Tibial artery (tissue), 4 donors: ENCODE data around the gene SLC38A1.
"Not testable (repeated sequence)": the region's sequence is repeated elsewhere in the genome, so short reads cannot be mapped to it uniquely, and the experiment has no call there.

Experiments
- DNase-seq, 2 donors: peaks; one replicate each; pipeline ENCODE4 v3.0.0-alpha.2; 2019
- H3K27ac ChIP-seq, 2 donors: fragments of 200-600 bp; sonication (generic) in 1 of 2; 1 replicate in 1 of 2; 2 replicates in 1 of 2; pipeline ENCODE4 v1.5.1; 2018 to 2019; ENCODE audit warnings: mild to moderate bottlenecking in 1 of 2
- H3K27me3 ChIP-seq, 2 donors: fragments of 200-600 bp; sonication (generic) in 1 of 2; one replicate each; pipeline versions ENCODE4 v1.5.1 to v1.6.0; 2016 to 2019
- H3K36me3 ChIP-seq, 3 donors: fragments of 200-600 bp; sonication (generic) in 2 of 3; one replicate each; pipeline ENCODE4 v1.5.1; 2016 to 2019; ENCODE audit warnings: mild to moderate bottlenecking in 2 of 3
- H3K4me1 ChIP-seq, 4 donors: fragments of 200-600 bp; sonication (generic) in 2 of 4; 1 replicate in 3 of 4; 2 replicates in 1 of 4; pipeline ENCODE4 v1.5.1; 2016 to 2019
- H3K4me3 ChIP-seq, 2 donors: fragments of 200-600 bp; sonication (generic) in 1 of 2; 1 replicate in 1 of 2; 2 replicates in 1 of 2; pipeline ENCODE4 v1.5.1; 2018 to 2019; ENCODE audit warnings: mild to moderate bottlenecking in 2 of 2
- H3K9me3 ChIP-seq, 3 donors: fragments of 200-600 bp; sonication (generic) in 1 of 3; one replicate each; pipeline ENCODE4 v1.5.1; 2016 to 2019
- CTCF ChIP-seq, 2 experiments: fragments of 200-600 bp in 1 of 2; fragments of 450-650 bp in 1 of 2; IDR thresholded peaks; one replicate each; pipeline ENCODE4 v1.5.1; 2017 to 2019; ENCODE audit warnings: antibody characterized with exemption in 2 of 2, mild to moderate bottlenecking in 1 of 2, moderate library complexity in 1 of 2
- intact Hi-C: fragments of 100-400 bp; cut with DNase I; formaldehyde crosslinking; loops from one replicate; pipeline ENCODE4 v1.15.0; 2023; ENCODE audit warnings: low total_unique reads

Gene SLC38A1

GRCh38 chr12:46205294-46205693 lies 63.5 kb downstream of the SLC38A1 start:
- intact Hi-C loops = no loop called here
- H3K4me3 ChIP-seq = no peak overlapping the region
- no peaks in the 10 kb centered on the region for H3K27me3 ChIP-seq
- no peak for DNase-seq
- peak overlapping the region; percentile 50 to 52 for H3K27ac ChIP-seq
- no peak for TF ChIP-seq CTCF (IDR thresholded peaks at IDR 0.05)
- no peaks in the 10 kb centered on the region for H3K9me3 ChIP-seq
- H3K36me3 ChIP-seq = peaks cover 33 to 53% (median 40%) of the 10 kb centered on the region in 3 donors
- peaks cover 0 to 50% (median 24%) of the 10 kb centered on the region in 4 donors for H3K4me1 ChIP-seq

DNA sequence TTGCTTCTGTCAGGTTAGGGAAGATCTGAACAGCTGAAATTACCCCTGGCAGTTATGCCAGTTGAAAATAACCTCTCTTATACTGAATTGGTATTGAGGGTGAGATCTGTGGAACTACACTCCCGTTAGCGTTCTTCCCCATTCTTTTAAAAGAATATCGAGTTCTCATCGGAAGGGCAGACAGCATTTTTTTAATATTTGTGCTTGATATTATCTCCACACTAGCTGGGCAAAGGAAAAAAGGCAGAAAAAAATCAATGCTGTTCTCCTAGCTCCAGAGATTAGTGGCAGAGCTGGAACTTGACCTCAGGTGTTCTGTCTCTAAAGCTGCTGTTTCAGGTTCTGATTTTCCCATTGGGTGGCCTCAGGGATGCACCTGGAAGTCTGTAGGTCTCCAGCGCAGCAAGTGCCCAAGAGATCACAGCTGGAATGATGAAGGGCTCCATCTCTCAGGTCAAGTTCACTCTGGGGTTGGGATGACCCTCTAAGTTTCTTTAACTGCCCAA lies 67.5 kb downstream of the SLC38A1 start:
- H3K36me3 ChIP-seq = peaks cover 68 to 76% (median 73%) of the 10 kb centered on the region in 3 donors
- no peak for DNase-seq
- H3K27ac ChIP-seq = no peak overlapping the region
- H3K9me3 ChIP-seq = no peaks in the 10 kb centered on the region
- H3K27me3 ChIP-seq = no peaks in the 10 kb centered on the region
- no peak for TF ChIP-seq CTCF (IDR thresholded peaks at IDR 0.05)
- intact Hi-C loops = no loop called here
- H3K4me1 ChIP-seq = peaks cover 0 to 33% (median 8%) of the 10 kb centered on the region in 4 donors
- H3K4me3 ChIP-seq = no peak overlapping the region

DNA sequence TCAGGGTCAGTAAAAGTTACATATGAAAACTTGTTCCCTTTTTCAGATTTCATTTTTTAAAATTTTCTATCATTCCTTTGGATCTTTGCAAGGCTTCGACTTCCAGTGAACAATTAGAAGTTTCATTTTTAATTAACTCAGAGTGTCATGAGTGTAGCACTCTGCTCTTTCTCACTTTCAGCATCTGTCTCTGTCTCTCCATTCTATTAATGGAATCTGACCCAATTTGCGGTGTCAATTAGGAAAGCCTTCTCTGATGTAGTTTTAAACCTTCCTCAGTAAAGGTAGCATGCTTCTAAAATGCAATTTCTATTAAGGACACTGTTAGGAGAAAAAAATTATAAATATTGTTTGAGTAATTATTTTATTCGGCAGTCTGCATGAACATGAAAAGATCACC lies 68.3 kb downstream of the SLC38A1 start:
- peaks cover 68 to 84% (median 81%) of the 10 kb centered on the region in 3 donors for H3K36me3 ChIP-seq
- H3K4me3 ChIP-seq = no peak overlapping the region
- peaks cover 0 to 28% (median 7%) of the 10 kb centered on the region in 4 donors for H3K4me1 ChIP-seq
- no peaks in the 10 kb centered on the region for H3K27me3 ChIP-seq
- H3K27ac ChIP-seq = no peak overlapping the region
- no peak for DNase-seq
- intact Hi-C loops = no loop called here
- H3K9me3 ChIP-seq = no peaks in the 10 kb centered on the region
- no peak for TF ChIP-seq CTCF (IDR thresholded peaks at IDR 0.05)

GRCh38 chr12:46198913-46199312 lies 69.9 kb downstream of the SLC38A1 start:
- H3K4me3 ChIP-seq = no peak overlapping the region
- H3K9me3 ChIP-seq = no peaks in the 10 kb centered on the region
- peaks cover 79 to 90% (median 85%) of the 10 kb centered on the region in 3 donors for H3K36me3 ChIP-seq
- no peak for TF ChIP-seq CTCF (IDR thresholded peaks at IDR 0.05)
- intact Hi-C loops = no loop called here
- no peak for DNase-seq
- no peaks in the 10 kb centered on the region for H3K27me3 ChIP-seq
- H3K27ac ChIP-seq = no peak overlapping the region
- H3K4me1 ChIP-seq = peaks cover 0 to 13% (median 0%) of the 10 kb centered on the region in 4 donors

DNA sequence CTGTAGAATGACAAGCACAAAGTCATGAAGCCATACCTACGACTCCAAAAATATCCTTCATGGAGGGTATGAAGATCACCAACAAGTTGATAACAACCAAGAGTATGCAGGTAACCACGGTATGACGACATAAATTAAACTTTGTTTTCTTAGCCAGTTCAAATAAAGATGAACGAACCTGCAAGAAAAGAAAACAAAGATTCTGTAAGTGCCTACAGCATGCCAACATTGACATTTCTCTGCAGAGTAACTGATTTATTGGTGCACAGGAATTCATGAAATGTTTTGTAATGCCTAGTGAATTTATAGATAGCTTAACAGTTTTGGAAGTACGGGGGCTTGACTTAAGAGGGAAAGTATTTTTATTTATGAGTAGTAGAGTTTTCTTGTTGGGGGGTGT lies 71.0 kb downstream of the SLC38A1 start:
- intact Hi-C loops = no loop called here
- TF ChIP-seq CTCF (IDR thresholded peaks at IDR 0.05) = no peak
- Histone ChIP-seq H3K9me3 (no peaks in the 10 kb centered on the region), H3K36me3 (peaks cover 71 to 80% (median 74%) of the 10 kb centered on the region in 3 donors), H3K27ac (no peak overlapping the region), H3K4me3 (no peak overlapping the region), H3K27me3 (no peaks in the 10 kb centered on the region), H3K4me1 (peaks cover 0 to 13% (median 0%) of the 10 kb centered on the region in 4 donors)
- no peak for DNase-seq

GRCh38 chr12:46190533-46190932 lies 78.3 kb downstream of the SLC38A1 start:
- H3K9me3 ChIP-seq, H3K27ac ChIP-seq, H3K27me3 ChIP-seq, H3K4me3 ChIP-seq, intact Hi-C loops, DNase-seq: not testable (repeated sequence)
- H3K36me3 ChIP-seq = peaks cover 8 to 15% (median 11%) of the 10 kb centered on the region in 3 donors
- peaks cover 0 to 17% (median 12%) of the 10 kb centered on the region in 4 donors for H3K4me1 ChIP-seq
